GM12892 (cell line): Measurements from ENCODE around the gene HOXA5.

Source experiments
- DNase-seq: peaks from one replicate; pipeline ENCODE4 v3.0.0; 2011; ENCODE audit not compliant: insufficient read length
- FAIRE-seq: peaks from 2 replicates; lab custom pipeline; 2011; peaks lifted over from hg19 to GRCh38; lab: Jason Lieb, UNC
- POLR2A ChIP-seq: IDR thresholded peaks from 2 replicates; pipeline ENCODE4 v1.6.1; 2011; ENCODE audit warnings: low read depth, low read length, control low read depth
- POLR2AphosphoS5 ChIP-seq: IDR thresholded peaks from 2 replicates; pipeline ENCODE4 v1.6.1; 2011; ENCODE audit warnings: low read depth, low read length, control low read depth
- TAF1 ChIP-seq: IDR thresholded peaks from 2 replicates; pipeline ENCODE4 v1.6.1; 2011; ENCODE audit warnings: low read depth, mild to moderate bottlenecking, control low read depth, low read length, borderline replicate concordance

HOXA5 gene

DNA sequence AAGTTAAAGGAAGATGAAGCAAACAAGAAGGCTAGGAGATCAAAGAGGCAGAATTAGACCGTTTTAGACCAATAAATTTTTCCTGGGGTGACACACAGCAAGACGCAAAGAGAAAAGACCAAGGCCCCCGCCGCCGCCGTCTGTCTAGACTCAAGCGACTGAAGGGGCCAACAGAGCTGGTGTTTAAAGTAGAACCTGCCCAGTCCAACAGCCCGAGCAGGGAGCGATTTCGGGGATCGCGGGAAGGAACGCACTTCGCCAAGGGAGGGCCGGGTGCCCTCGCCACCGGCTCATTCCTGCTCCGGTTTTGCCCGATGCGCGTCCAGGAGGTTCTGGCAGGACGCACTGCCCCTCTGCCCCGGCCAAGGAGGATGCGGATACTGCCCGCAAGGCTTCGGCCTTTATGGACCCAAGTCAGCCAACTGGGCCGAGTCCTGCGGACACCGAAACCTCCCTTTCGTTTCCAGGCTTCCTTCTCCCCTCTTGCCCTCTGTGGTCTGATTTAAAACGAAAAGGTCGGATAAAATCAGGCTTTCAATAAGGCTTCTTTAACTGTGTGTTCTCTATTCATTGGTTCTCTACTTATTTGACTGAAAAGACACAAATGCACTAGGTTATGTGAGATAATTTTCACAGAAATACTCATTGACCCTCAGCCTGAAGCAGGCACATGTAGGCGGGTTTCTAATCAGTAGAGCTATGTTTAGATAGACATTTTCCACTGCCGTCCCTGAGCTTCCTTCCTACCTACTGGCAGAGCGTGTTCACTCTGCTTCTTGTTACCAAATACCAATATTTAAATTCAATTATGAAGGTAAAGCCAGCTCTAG lies 15.2 kb upstream of the HOXA5 start:
- DNase-seq (no peak), FAIRE-seq (no peak)
- TF ChIP-seq TAF1 (no peak), POLR2AphosphoS5 (no peak), POLR2A (no peak)

DNA sequence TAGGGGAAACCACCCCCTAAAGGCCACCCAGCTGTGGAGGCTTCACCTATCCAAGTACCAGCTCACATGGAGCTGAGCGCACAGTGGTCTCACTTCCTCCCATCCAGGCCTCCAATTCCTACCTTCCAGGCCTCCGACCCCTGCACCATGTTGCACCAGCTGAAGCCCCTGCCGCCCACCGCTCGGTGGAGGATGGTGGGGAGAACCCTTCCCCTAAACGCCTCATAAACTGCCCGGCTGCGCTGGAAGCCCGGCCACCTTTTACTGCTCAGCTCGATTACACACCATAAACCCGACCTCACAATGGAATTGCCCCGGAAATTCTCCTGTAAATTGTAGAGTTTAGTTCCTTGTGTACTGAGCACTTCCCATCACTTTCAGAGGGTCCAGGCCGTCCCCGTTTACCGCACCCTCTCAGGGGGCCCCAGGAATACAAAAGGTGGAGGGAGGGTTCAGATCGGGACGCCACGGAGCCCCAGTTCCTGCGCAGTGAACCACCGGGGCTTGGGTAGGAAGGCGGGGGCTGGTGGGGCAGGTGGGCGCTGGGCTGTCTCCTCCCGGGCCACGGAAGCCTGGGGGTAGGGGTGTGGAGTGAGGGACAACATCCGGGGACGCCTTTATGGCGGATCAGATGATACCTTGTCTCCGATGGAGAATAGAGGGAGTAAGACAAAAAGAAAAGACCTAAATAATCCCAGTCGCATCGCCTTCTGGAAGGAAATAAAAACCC lies 14.4 kb upstream of the HOXA5 start:
- FAIRE-seq: no peak
- TF ChIP-seq TAF1 (no peak), POLR2AphosphoS5 (no peak), POLR2A (no peak)
- no peak for DNase-seq

DNA sequence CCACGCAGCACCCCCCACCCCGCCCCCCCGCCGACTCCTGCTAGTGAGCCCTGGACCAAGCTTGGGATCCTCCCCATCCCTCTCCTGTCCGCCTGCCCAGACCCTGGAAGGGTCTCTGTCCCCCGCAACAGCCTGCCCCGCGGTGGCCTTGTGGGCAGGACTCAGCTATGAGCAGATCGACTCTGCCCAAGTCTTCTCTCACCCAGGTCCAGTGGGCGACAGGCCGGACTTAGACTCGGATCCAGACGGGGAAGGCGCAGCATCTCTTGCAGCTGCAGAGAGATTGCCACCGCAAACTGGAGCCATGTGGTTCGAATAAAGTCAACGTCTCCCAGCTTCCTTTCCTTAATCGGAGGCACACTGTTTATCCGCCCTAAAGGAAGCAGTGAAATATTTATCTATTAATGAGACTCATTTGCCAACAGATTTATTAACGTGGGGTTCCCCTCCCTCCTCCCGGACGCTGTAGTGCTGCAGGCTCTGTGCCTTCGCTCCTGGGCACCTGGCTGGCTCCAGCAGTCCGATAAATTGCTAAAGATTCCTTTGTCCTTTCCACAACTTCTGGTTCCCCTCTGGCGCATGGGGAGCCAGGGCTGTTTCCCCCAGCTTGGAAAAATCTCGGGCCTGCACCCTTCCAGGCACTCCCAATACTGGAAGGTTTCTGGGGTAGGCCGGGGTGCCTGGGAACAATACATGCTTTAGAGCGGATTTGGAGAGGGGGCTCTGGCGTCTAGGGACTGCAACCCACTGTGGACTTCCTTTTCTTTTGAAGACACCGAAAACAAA lies 13.6 kb upstream of the HOXA5 start:
- no peak for FAIRE-seq
- TF ChIP-seq POLR2AphosphoS5 (no peak), POLR2A (no peak), TAF1 (no peak)
- no peak for DNase-seq

DNA sequence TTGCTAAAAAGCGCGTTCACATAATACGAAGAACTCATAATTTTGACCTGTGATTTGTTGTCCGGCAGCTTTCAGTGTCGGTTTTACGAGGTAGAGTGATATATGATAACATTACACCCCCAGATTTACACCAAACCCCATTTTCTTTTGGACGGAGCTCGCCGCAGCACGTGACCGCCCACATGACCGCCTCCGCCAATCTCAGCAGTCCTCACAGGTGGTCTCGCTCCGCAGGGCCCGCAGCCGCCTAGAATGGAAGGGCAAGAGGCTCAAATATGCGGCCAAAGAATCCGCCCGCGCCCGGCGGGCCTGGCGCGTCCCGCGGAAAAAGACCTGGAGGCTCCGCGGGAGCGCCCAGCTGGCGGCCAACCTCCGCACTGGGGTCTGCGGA lies 13.0 kb upstream of the HOXA5 start, which contains the start of gene HOXA7:
TSS of gene HOXA7 (minus strand) at position 168 of the 391 bp plus-strand sequence. CDS start at position 38, 130 bp downstream.
- FAIRE-seq (no peak), DNase-seq (no peak)
- TF ChIP-seq POLR2AphosphoS5: no peak

DNA sequence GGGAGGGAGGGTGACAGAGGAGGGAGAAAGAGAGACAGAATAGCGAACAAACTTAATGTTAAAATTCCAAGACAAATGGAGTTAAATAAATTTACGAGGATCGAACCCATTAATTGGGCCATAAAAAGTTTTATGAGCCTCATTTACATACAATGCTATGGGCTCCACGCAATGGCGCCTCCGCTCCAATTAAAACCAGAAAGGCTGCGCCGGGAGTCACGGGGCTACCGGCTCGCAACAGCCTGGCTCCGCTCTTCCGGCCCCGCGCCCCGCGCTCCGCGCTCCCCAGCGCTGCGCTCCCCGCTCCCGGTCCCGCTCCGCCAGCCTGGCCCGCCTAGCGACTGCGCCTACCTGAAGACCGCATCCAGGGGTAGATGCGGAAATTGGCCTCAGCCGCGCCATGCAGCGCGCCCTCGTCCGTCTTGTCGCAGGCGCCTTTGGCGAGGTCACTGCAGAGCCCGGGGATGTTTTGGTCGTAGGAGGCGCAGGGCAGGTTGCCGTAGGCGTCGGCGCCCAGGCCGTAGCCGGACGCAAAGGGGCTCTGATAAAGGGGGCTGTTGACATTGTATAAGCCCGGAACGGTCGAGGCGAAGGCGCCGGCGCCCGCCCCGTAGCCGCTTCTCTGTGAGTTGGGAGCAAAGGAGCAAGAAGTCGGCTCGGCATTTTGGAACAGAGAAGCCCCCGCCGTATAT lies 12.5 kb upstream of the HOXA5 start:
- DNase-seq (no peak), FAIRE-seq (no peak)
- TF ChIP-seq POLR2AphosphoS5 (no peak), TAF1 (no peak), POLR2A (no peak)

DNA sequence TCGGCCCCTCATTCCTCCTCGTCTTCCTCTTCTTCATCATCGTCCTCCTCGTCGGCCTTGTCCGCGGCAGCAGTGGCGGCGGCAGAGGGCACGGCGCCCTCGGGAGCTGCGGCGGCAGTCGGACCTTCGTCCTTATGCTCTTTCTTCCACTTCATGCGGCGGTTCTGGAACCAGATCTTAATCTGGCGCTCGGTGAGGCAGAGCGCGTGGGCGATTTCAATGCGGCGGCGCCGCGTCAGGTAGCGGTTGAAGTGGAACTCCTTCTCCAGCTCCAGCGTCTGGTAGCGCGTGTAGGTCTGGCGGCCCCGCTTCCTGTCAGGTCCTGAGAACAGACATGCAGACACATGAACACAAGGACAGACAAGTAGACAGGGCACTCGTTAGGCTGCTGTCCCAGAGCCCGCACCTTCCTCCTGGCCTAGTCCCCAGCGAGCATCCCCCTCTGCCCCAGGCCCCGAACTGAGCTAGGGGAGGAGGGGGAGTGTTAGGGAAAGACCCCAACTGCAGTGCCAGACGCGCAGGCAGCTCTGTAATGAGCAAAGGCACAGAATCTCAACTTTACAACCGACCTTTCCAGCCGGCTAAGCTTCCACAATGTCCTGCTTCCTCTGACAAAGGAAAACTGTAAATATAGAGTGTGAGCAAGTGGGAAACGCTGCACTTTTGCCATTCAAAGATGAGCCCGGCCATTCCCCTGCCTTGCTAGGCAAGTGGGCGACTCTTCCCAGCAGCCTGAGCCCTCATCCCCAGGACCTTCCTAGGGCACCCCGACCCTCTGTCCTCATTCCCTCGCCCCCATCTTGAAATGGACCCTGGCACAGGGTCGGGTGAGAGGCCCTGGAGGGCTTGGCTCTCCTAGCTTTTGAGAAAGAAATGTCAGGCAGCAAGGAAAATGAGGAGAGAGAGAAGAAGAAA lies 11.7 kb upstream of the HOXA5 start:
- DNase-seq (no peak), FAIRE-seq (no peak)
- TF ChIP-seq POLR2A (no peak), POLR2AphosphoS5 (no peak), TAF1 (no peak)

DNA sequence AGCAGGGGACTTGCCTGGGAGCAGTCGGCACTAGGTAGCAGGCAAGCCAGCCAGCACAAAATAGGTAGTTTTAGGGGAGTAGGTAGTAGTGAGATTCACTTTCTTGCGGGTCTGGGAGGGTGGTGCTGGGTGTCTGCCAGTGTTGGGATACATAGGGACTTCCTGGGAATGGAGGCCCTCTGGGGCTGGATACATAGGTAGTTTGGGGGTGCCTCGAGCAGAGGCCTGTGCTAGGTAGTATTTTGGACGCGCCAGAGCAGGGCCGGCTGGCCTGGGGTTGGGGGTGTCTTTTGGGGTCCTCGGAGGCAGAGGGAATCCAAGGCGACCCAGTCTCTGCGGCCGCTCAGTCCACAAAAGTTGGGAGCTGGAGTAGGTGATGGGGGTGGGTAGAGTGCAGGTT lies 10.9 kb upstream of the HOXA5 start:
- TF ChIP-seq POLR2AphosphoS5 (no peak), TAF1 (no peak), POLR2A (no peak)
- FAIRE-seq: no peak

DNA sequence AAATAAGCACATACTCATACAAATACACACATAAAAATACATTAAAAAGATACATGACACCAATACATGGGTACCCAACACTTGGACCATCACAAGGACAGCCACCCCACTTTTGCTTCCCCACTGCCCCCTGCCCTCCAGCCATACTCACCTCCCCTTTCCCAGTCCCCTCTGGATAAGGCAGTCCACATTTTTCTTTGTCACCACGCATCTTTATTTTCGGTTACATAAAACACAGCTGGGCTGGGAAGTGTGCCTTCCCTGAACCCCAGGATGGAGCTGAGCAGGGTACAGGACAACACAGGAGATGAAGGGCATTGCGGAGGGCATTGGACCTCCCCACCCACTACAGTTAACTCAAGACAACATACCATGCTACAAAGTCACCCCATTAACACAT lies 10.0 kb upstream of the HOXA5 start:
- FAIRE-seq (no peak), DNase-seq (no peak)

More for the DNA sequence above, 10.9 kb upstream of the HOXA5 start:
- DNase-seq: no peak

DNA sequence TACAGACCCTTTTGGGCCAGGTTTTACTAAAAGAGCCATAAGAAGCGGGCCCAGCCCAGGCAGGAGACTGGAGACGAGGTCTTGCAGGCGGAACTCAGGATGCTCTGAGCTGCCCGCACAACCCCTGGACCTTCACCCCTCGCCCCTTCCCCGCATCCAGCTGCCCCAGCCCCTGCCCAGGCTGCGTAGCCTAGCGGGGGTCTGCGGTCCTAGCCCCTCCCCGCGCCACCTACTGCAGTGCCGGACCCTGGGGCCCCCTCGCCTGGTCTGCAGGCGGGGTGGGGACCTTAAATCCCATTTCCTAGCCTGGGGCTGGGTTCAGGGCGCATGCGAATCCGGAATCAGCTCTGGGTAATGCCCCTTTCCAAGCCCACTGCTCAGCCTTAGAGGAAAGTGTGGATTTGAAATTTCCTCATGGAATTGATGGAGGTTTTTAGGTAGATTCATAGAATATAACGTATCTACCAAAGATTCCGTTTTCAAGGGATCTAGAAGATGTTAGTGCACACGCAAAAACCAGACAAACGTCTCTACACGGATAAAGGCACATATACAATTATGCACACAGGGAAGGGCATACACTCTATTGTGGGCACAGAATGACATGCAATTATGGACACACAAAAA lies 9.4 kb upstream of the HOXA5 start:
- DNase-seq (no peak), FAIRE-seq (no peak)
- TF ChIP-seq POLR2A (no peak), TAF1 (no peak), POLR2AphosphoS5 (no peak)

More for the DNA sequence above, 10.0 kb upstream of the HOXA5 start:
- TF ChIP-seq POLR2A (no peak), POLR2AphosphoS5 (no peak), TAF1 (no peak)
